GM21381 (cell line): ENCODE measurements around the gene GJC1.

ENCODE experiments used
- ATAC-seq: cut with Tn5 transposase; IDR thresholded peaks from one replicate; pipeline ENCODE4 v1.9.1; 2021; ENCODE audit warnings: mild to moderate bottlenecking, moderate library complexity; ENCODE audit not compliant: unreplicated experiment

GJC1 gene

GRCh38 chr17:44829523-44830358 lies at the start of gene GJC1:
Gene GJC1 (minus strand): TSS chr17:44830287. CDS start chr17:44805817, 24,470 bp downstream.
- ATAC-seq: no peak

GRCh38 chr17:44879376-44879775 lies 49.3 kb upstream of the GJC1 start:
- ATAC-seq: no peak

GRCh38 chr17:44878627-44879221 lies 48.6 kb upstream of the GJC1 start:
- ATAC-seq: no peak

- no peak for ATAC-seq
Observed at GRCh38 chr17:44877121-44877520, 47.0 kb upstream of the GJC1 start.

- ATAC-seq: no peak
Observed at GRCh38 chr17:44875761-44876160, 45.7 kb upstream of the GJC1 start.

GRCh38 chr17:44872131-44872768 lies 42.2 kb upstream of the GJC1 start:
- no peak for ATAC-seq

- ATAC-seq: no peak
Observed at GRCh38 chr17:44871556-44871955, 41.5 kb upstream of the GJC1 start.

GRCh38 chr17:44867841-44868240 lies 37.8 kb upstream of the GJC1 start:
- no peak for ATAC-seq

GRCh38 chr17:44865931-44866330 lies 35.8 kb upstream of the GJC1 start:
- no peak for ATAC-seq

- no peak for ATAC-seq
Observed at GRCh38 chr17:44865231-44865660, 35.2 kb upstream of the GJC1 start.

- ATAC-seq: no peak
Observed at GRCh38 chr17:44864831-44865230, 34.7 kb upstream of the GJC1 start.

- no peak for ATAC-seq
Observed at GRCh38 chr17:44863061-44863918, 33.2 kb upstream of the GJC1 start.

- no peak for ATAC-seq
Observed at GRCh38 chr17:44862278-44862914, 32.3 kb upstream of the GJC1 start.

GRCh38 chr17:44859701-44860100 lies 29.6 kb upstream of the GJC1 start:
- ATAC-seq: no peak

- no peak for ATAC-seq
Observed at GRCh38 chr17:44854192-44854591, 24.1 kb upstream of the GJC1 start.

- no peak for ATAC-seq
Observed at GRCh38 chr17:44850612-44851011, 20.5 kb upstream of the GJC1 start.

GRCh38 chr17:44850025-44850424 lies 19.9 kb upstream of the GJC1 start:
- no peak for ATAC-seq

GRCh38 chr17:44848961-44849489 lies 18.9 kb upstream of the GJC1 start:
- ATAC-seq: no peak

- ATAC-seq: no peak
Observed at GRCh38 chr17:44848257-44848795, 18.2 kb upstream of the GJC1 start.

GRCh38 chr17:44847586-44847985 lies 17.5 kb upstream of the GJC1 start, which contains the start of gene HIGD1B:
Gene HIGD1B (plus strand): TSS chr17:44847883. CDS start chr17:44848153, 270 bp downstream.
- ATAC-seq: no peak
